ENCODE results near the gene ATP7B.
"Not testable (repeated sequence)": the region's sequence is repeated elsewhere in the genome, so short reads cannot be mapped to it uniquely, and the experiment has no call there.

ATP7B gene

DNA sequence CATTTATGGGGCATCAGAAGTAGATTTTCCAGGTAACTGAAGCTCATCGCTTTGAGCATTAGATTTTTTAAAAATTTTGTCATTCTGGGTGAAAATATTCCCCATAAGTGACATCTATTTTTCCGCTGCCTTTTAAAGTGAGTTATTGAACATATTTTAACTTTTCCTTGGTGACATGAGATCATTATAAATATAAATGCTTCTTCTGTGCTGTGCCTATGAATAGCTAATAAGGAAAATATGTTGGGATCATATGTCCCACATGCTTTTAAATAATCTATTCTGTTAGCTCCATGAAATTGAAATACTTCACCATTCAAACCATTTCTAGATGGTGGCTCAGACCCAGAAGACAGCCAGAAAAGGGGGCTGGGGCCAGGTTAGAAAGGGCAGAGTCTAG lies 14.1 kb downstream of the ATP7B start:
- no peak for TF ChIP-seq CTCF (conservative IDR thresholded peaks at IDR 0.05; ENCODE audit: control insufficient read depth, insufficient read depth, low read depth, low read length)
- DNase-seq (ENCODE audit: low read depth) = no peak
- no peak overlapping the region for H3K4me3 ChIP-seq (ENCODE audit: control insufficient read depth, low read depth, low read length)

- no peak overlapping the region for H3K4me3 ChIP-seq (ENCODE audit: control insufficient read depth, low read depth, low read length)
- no peak for TF ChIP-seq CTCF (conservative IDR thresholded peaks at IDR 0.05; ENCODE audit: control insufficient read depth, insufficient read depth, low read depth, low read length)
- DNase-seq (ENCODE audit: low read depth) = no peak
Measured at GRCh38 chr13:51996641-51997040, 14.6 kb downstream of the ATP7B start.

DNA sequence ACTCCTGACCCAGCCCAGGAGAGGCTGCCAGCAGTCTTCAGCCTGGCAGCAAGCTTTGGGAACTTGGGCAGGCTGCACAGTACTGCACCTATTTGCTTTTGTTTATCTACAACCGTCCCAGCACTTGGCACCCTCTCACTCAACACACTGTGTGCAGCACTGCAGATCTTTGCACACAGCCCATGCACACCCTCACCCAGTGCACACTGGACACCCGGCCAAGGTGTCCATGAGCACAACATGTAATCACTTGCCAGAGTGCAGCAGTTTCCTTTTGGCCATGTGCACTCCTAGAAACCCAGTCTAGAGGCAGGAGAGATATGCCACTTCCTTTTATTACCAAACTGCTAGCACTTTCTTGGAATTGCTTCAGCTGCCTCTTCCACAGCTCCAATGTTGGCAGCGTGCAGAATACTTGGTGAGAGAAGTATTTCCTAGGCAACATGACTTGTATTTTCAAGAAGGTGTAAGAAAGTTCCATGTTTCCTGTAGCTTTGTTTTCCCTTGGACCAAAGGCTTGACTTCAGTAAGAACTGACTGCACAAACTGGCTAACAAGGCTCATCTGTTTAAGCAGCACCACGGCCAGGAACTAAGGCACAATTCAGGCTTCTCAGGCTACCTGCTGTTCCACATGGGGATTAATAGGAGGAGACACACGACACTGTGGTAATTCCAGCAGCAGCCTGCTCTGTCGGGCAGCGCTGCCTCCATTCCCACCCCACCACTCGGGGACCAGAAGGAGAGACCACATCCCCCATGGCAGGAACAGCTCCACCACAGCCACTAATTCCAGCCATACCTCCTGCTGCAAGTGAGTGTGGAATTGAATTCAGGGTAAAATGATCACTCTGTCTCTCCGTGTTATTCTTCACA lies 15.3 kb downstream of the ATP7B start:
- no peak overlapping the region for H3K4me3 ChIP-seq (ENCODE audit: control insufficient read depth, low read depth, low read length)
- no peak for DNase-seq (ENCODE audit: low read depth)
- no peak for TF ChIP-seq CTCF (conservative IDR thresholded peaks at IDR 0.05; ENCODE audit: control insufficient read depth, insufficient read depth, low read depth, low read length)

DNA sequence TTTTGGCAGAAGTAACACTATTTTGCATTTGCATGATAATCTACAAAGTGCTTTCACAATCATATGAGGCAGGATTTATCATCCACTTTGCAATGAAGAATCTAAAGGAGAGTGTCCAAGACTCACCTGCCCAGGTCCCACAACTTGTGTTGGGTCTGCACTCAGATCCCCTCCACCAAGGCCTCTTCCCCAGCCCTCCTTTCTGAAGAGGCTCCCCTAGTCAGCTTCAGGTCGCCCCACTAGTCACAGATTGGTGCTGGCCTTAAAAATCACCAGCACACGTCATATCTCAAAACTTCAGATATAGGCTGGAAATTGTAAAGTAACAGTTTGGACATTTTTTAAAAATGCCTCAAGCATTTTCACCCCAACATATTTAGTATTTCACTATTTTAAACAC lies 17.5 kb downstream of the ATP7B start:
- TF ChIP-seq CTCF (conservative IDR thresholded peaks at IDR 0.05; ENCODE audit: control insufficient read depth, insufficient read depth, low read depth, low read length) = no peak
- DNase-seq (ENCODE audit: low read depth) = no peak
- no peak overlapping the region for H3K4me3 ChIP-seq (ENCODE audit: control insufficient read depth, low read depth, low read length)

GRCh38 chr13:51988988-51989618 lies 22.1 kb downstream of the ATP7B start:
- no peak overlapping the region for H3K4me3 ChIP-seq (ENCODE audit: control insufficient read depth, low read depth, low read length)
- DNase-seq (ENCODE audit: low read depth) = no peak
- TF ChIP-seq CTCF (conservative IDR thresholded peaks at IDR 0.05; ENCODE audit: control insufficient read depth, insufficient read depth, low read depth, low read length) = no peak

GRCh38 chr13:51984904-51985303 lies 26.3 kb downstream of the ATP7B start:
- not testable (repeated sequence) for H3K4me3 ChIP-seq (ENCODE audit: control insufficient read depth, low read depth, low read length); DNase-seq (ENCODE audit: low read depth)

DNA sequence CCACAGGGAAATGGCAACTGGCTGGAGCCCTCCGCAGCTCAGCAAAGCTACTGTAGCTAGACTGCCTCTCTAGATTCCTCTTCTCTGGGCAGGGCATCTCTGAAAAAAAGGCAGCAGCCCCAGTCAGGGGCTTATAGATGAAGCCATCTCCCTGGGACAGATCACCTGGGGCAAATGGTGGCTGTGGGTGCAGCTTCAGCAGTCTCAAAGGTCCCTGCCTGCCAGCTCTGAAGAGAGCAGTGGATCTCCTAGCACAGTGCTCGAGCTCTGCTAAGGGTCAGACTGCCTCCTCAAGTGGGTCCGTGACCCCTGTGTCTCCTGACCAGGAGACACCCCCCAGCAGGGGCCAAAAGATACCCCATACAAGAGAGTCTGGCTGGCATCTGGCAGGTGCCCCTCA lies 28.0 kb downstream of the ATP7B start:
- H3K4me3 ChIP-seq (ENCODE audit: control insufficient read depth, low read depth, low read length); DNase-seq (ENCODE audit: low read depth): not testable (repeated sequence)
